ENCODE data around the gene STAT4. TPM values are rescaled to one million over a fixed set of nuclear protein-coding genes. Genes with fewer than 3 reads are reported as not detected.

STAT4 gene
- polyA plus RNA-seq, 1 donor (not counting 4 experiments of a cell fraction or from before 2014, with no cell fraction given) = 2.0 TPM

GRCh38 chr2:191012845-191013681, 137.7 kb downstream of the STAT4 start:
- Histone ChIP-seq H2AFZ (ENCODE audit: control insufficient read depth, low read length) (peak overlapping the region; percentile 53), H3K4me2 (ENCODE audit: control insufficient read depth, extremely low read depth, insufficient read depth, low read depth, low read length) (peak overlapping the region; percentile 90), H4K20me1 (ENCODE audit: control insufficient read depth, extremely low read depth, insufficient read depth, low read length) (no peaks in the 10 kb centered on the region), H3K36me3 (ENCODE audit: control insufficient read depth in 2 of 2, extremely low read depth in 1 of 2, insufficient read depth in 2 of 2, low read length in 2 of 2) (peaks cover 0 to 14% of the 10 kb centered on the region in 2 experiments), H3K79me2 (ENCODE audit: control insufficient read depth, insufficient read depth, low read length) (peaks cover 35% of the 10 kb centered on the region), H3K4me1 (ENCODE audit: control insufficient read depth, extremely low read depth, insufficient read depth, low read length) (peaks cover 18% of the 10 kb centered on the region), H3K4me3 (ENCODE audit: control insufficient read depth in 2 of 3, extremely low read depth in 1 of 3, insufficient read depth in 2 of 3, low read depth in 1 of 3, low read length in 3 of 3) (peak overlapping the region; percentile 87 to 96 (median 96)), H3K9me1 (ENCODE audit: control insufficient read depth, extremely low read depth, insufficient read depth, low read length) (no peaks in the 10 kb centered on the region), H3K9me3 (ENCODE audit: control insufficient read depth, low read depth, low read length) (no peaks in the 10 kb centered on the region), H3K27ac (ENCODE audit: control insufficient read depth, insufficient read depth, low read length) (peak overlapping the region; percentile 74), H3K27me3 (ENCODE audit: control insufficient read depth, extremely low read depth, insufficient read depth, low read length) (no peaks in the 10 kb centered on the region), H3K9ac (ENCODE audit: control insufficient read depth, extremely low read depth, insufficient read depth, low read length) (peak overlapping the region; percentile 95)
- TF ChIP-seq EZH2 (IDR thresholded peaks at IDR 0.05; ENCODE audit: low read length) = no peak
- TF ChIP-seq CTCF (optimal IDR thresholded peaks at IDR 0.05 in 1 of 3, IDR thresholded peaks at IDR 0.05 in 1 of 3, conservative IDR thresholded peaks at IDR 0.05 in 1 of 3; ENCODE audit: extremely low read depth in 1 of 3, insufficient read depth in 2 of 3, low read length in 3 of 3) = no peak
- dilution Hi-C loops (cut with MboI; ENCODE audit: extremely low pct_ligation_motif_present, low sequenced_read_pairs) = no loop called here
- DNase-seq (ENCODE audit: low read depth, low spot score) = no peak
- peak; percentile 36 for FAIRE-seq

GRCh38 chr2:191012346-191012745, 138.4 kb downstream of the STAT4 start:
- Histone ChIP-seq H3K4me1 (ENCODE audit: control insufficient read depth, extremely low read depth, insufficient read depth, low read length) (peaks cover 18% of the 10 kb centered on the region), H3K27ac (ENCODE audit: control insufficient read depth, insufficient read depth, low read length) (no peak overlapping the region), H3K36me3 (ENCODE audit: control insufficient read depth in 2 of 2, extremely low read depth in 1 of 2, insufficient read depth in 2 of 2, low read length in 2 of 2) (peaks cover 2 to 14% of the 10 kb centered on the region in 2 experiments), H3K79me2 (ENCODE audit: control insufficient read depth, insufficient read depth, low read length) (peaks cover 35% of the 10 kb centered on the region), H3K27me3 (ENCODE audit: control insufficient read depth, extremely low read depth, insufficient read depth, low read length) (no peaks in the 10 kb centered on the region), H3K4me2 (ENCODE audit: control insufficient read depth, extremely low read depth, insufficient read depth, low read depth, low read length) (peak overlapping the region; percentile 90), H3K9me1 (ENCODE audit: control insufficient read depth, extremely low read depth, insufficient read depth, low read length) (no peaks in the 10 kb centered on the region), H3K9ac (ENCODE audit: control insufficient read depth, extremely low read depth, insufficient read depth, low read length) (no peak overlapping the region), H4K20me1 (ENCODE audit: control insufficient read depth, extremely low read depth, insufficient read depth, low read length) (no peaks in the 10 kb centered on the region), H3K9me3 (ENCODE audit: control insufficient read depth, low read depth, low read length) (no peaks in the 10 kb centered on the region), H3K4me3 (ENCODE audit: control insufficient read depth in 2 of 3, extremely low read depth in 1 of 3, insufficient read depth in 2 of 3, low read depth in 1 of 3, low read length in 3 of 3) (peak overlapping the region; percentile 87 to 96 (median 96)), H2AFZ (ENCODE audit: control insufficient read depth, low read length) (no peak overlapping the region)
- no peak for FAIRE-seq
- no peak for DNase-seq (ENCODE audit: low read depth, low spot score)
- TF ChIP-seq EZH2 (IDR thresholded peaks at IDR 0.05; ENCODE audit: low read length) (no peak), CTCF (optimal IDR thresholded peaks at IDR 0.05 in 1 of 3, IDR thresholded peaks at IDR 0.05 in 1 of 3, conservative IDR thresholded peaks at IDR 0.05 in 1 of 3; ENCODE audit: extremely low read depth in 1 of 3, insufficient read depth in 2 of 3, low read length in 3 of 3) (no peak)
- dilution Hi-C loops (cut with MboI; ENCODE audit: extremely low pct_ligation_motif_present, low sequenced_read_pairs) = no loop called here

Measured in keratinocyte (primary cell).